Endothelial cell of umbilical vein (primary cell): Measurements from ENCODE around the gene THEM4. TPM values are rescaled to one million over a fixed set of nuclear protein-coding genes. Genes with fewer than 3 reads are reported as not detected.

Experiments used
- BruUV-seq: library from RNA; stranded (reverse); fragments of 400-500 nt; replicated peaks from 2 replicates; lab custom pipeline; 2021; lab: Mats Ljungman, UMichigan
- CTCF ChIA-PET: fragments of 300-600, 350-600 bp; sonication (Branson Sonifier 250); formaldehyde crosslinking; loops from one replicate; lab custom pipeline; 2021; ENCODE audit warnings: antibody characterized with exemption, inconsistent platforms; lab: Charles Lee
- POLR2A ChIA-PET: fragments of 300-600, 350-600 bp; sonication (Branson Sonifier 250); formaldehyde crosslinking; loops from one replicate; lab custom pipeline; 2021; ENCODE audit warnings: antibody characterized with exemption, inconsistent platforms; lab: Charles Lee
- DNase-seq: peaks from one replicate; pipeline ENCODE4 v3.0.0-alpha.2; 2011; ENCODE audit warnings: low read depth, low spot score
- FAIRE-seq: peaks from 2 replicates; lab custom pipeline; 2011; peaks lifted over from hg19 to GRCh38; lab: Jason Lieb, UNC
- H2AFZ ChIP-seq: 2 replicates; pipeline ENCODE4 v1.6.0; 2012; ENCODE audit warnings: low read depth, low read length, control low read depth, inconsistent platforms
- H3K27ac ChIP-seq: 2 replicates; pipeline ENCODE4 v1.5.1; 2011; ENCODE audit warnings: low read depth, mild to moderate bottlenecking, control low read depth, low read length, moderate library complexity; ENCODE audit not compliant: insufficient read depth
- H3K27me3 ChIP-seq, 2 experiments: 2 replicates each; pipeline versions ENCODE4 v1.6.0 to v1.6.1; 2011; ENCODE audit warnings: low read length in 2 of 2, mixed read lengths in 1 of 2; ENCODE audit not compliant: control insufficient read depth in 2 of 2, insufficient read depth in 2 of 2
- H3K36me3 ChIP-seq, 2 experiments: 2 replicates in 1 of 2; 3 replicates in 1 of 2; pipeline ENCODE4 v1.5.1; 2011; ENCODE audit warnings: low read length in 2 of 2, mild to moderate bottlenecking in 1 of 2, moderate library complexity in 1 of 2; ENCODE audit not compliant: control insufficient read depth in 2 of 2, insufficient read depth in 2 of 2; ENCODE audit errors: extremely low read depth in 1 of 2
- H3K4me1 ChIP-seq: 3 replicates; pipeline ENCODE4 v1.5.1; 2011; ENCODE audit warnings: mild to moderate bottlenecking, low read length; ENCODE audit not compliant: control insufficient read depth, insufficient read depth; ENCODE audit errors: extremely low read depth
- H3K4me2 ChIP-seq: 2 replicates; pipeline ENCODE4 v1.6.1; 2011; ENCODE audit warnings: low read length, control low read depth, mixed read lengths; ENCODE audit not compliant: insufficient read depth
- H3K4me3 ChIP-seq, 3 experiments: fragments of 200-600 bp in 1 of 3; sonication (generic), shearing (Covaris generic) in 1 of 3; replicated peaks in 1 of 3; 2 replicates each; pipeline ENCODE4 v1.5.1; 2011 to 2016; ENCODE audit warnings: control low read depth in 3 of 3, low read length in 3 of 3, mild to moderate bottlenecking in 2 of 3, inconsistent platforms in 1 of 3, low read depth in 1 of 3, moderate library complexity in 1 of 3; ENCODE audit not compliant: insufficient read depth in 1 of 3
- H3K79me2 ChIP-seq: 2 replicates; pipeline ENCODE4 v1.6.0; 2012; ENCODE audit warnings: low read length, inconsistent platforms; ENCODE audit not compliant: control insufficient read depth, insufficient read depth
- H3K9ac ChIP-seq: replicated peaks from 2 replicates; pipeline ENCODE3; 2011; ENCODE audit warnings: low read length, control low read depth; ENCODE audit not compliant: insufficient read depth; ENCODE audit errors: extremely low read depth
- H3K9me1 ChIP-seq: replicated peaks from 3 replicates; pipeline ENCODE4 v1.6.0; 2011; ENCODE audit warnings: mild to moderate bottlenecking, low read length; ENCODE audit not compliant: control insufficient read depth, insufficient read depth; ENCODE audit errors: extremely low read depth
- H3K9me3 ChIP-seq: replicated peaks from 2 replicates; pipeline ENCODE4 v1.5.1; 2012; ENCODE audit warnings: low read length, inconsistent platforms; ENCODE audit not compliant: control insufficient read depth, insufficient read depth
- H4K20me1 ChIP-seq: replicated peaks from 2 replicates; pipeline ENCODE3; 2011; ENCODE audit warnings: mild to moderate bottlenecking, low read length; ENCODE audit not compliant: control insufficient read depth, insufficient read depth; ENCODE audit errors: extremely low read depth
- CTCF ChIP-seq, 2 donors: IDR thresholded peaks; 1 replicate in 1 of 2; 2 replicates in 1 of 2; pipeline ENCODE4 v1.5.1; 2011; ENCODE audit warnings: low read length in 2 of 2, mild to moderate bottlenecking in 2 of 2, moderate library complexity in 2 of 2, control low read depth in 1 of 2, inconsistent platforms in 1 of 2, low read depth in 1 of 2; ENCODE audit not compliant: insufficient read depth in 1 of 2; ENCODE audit errors: extremely low read depth in 1 of 2
- EZH2 ChIP-seq: IDR thresholded peaks from 2 replicates; pipeline ENCODE4 v1.6.1; 2012; ENCODE audit warnings: borderline replicate concordance, low read depth, mild to moderate bottlenecking, moderate library complexity, low read length, inconsistent platforms; ENCODE audit not compliant: severe bottlenecking
- FOS ChIP-seq: IDR thresholded peaks from 2 replicates; pipeline ENCODE4 v1.6.1; 2011; ENCODE audit warnings: mild to moderate bottlenecking, low read length, moderate library complexity, borderline replicate concordance; ENCODE audit not compliant: insufficient read depth
- GATA2 ChIP-seq: IDR thresholded peaks from 2 replicates; pipeline ENCODE4 v1.7.0; 2011; ENCODE audit warnings: low read depth, mild to moderate bottlenecking, moderate library complexity, mixed read lengths, low read length; ENCODE audit not compliant: insufficient read length, insufficient read depth
- JUN ChIP-seq: IDR thresholded peaks from 2 replicates; pipeline ENCODE4 v1.6.1; 2011; ENCODE audit warnings: borderline replicate concordance, low read depth; ENCODE audit not compliant: insufficient read length, insufficient read depth
- MAX ChIP-seq: IDR thresholded peaks from 2 replicates; pipeline ENCODE4 v1.6.1; 2011; ENCODE audit not compliant: insufficient read depth, insufficient read length
- MYC ChIP-seq: IDR thresholded peaks from one replicate; pipeline ENCODE4 v1.6.1; 2011; ENCODE audit warnings: mild to moderate bottlenecking, low read depth, low read length
- POLR2A ChIP-seq: IDR thresholded peaks from 2 replicates; pipeline ENCODE4 v1.6.1; 2012; ENCODE audit warnings: low read depth, mild to moderate bottlenecking, control low read depth, low read length
- POLR2AphosphoS5 ChIP-seq: IDR thresholded peaks from 2 replicates; pipeline ENCODE4 v1.6.1; 2012; ENCODE audit warnings: low read depth, mild to moderate bottlenecking, control low read depth, low read length, moderate library complexity; ENCODE audit not compliant: insufficient read depth
- dilution Hi-C: fragments of 300-500 bp; cut with MboI; formaldehyde crosslinking; loops from one replicate; pipeline ENCODE4 v1.15.0; 2019; ENCODE audit warnings: low sequenced_read_pairs; ENCODE audit not compliant: extremely low pct_ligation_motif_present
- intact Hi-C: fragments of 100-400 bp; cut with micrococcal nuclease; formaldehyde crosslinking; loops from one replicate; pipeline ENCODE4 v1.10.0; 2022
- polyA plus RNA-seq, 4 experiments: library from polyadenylated mRNA; depleted of rRNA in 3 of 4; stranded (reverse) in 3 of 4; unstranded in 1 of 4; fragments of >200 nt; gene quantifications; 2 replicates each; pipeline versions ENCODE4 v1.2.1 to v1.2.3, GENCODE V29; 2011 to 2012; ENCODE audit warnings: missing spikeins in 1 of 4
- total RNA-seq: library from RNA; stranded (reverse); gene quantifications from 2 replicates; pipeline ENCODE4 v1.2.3, GENCODE V29; 2021

THEM4 gene
- total and polyA plus RNA-seq, 2 donors (not counting 3 experiments of a cell fraction or from before 2014, with no cell fraction given): 22.3 to 24.9 TPM

- Histone ChIP-seq H3K9ac (no peak overlapping the region), H3K36me3 (no peaks in the 10 kb centered on the region), H3K4me3 (no peak overlapping the region), H3K79me2 (no peaks in the 10 kb centered on the region), H3K9me3 (no peaks in the 10 kb centered on the region), H3K4me2 (no peak overlapping the region), H3K27ac (no peak overlapping the region), H3K9me1 (no peaks in the 10 kb centered on the region), H2AFZ (no peak overlapping the region), H3K4me1 (peaks cover 16% of the 10 kb centered on the region), H3K27me3 (no peaks in the 10 kb centered on the region), H4K20me1 (no peaks in the 10 kb centered on the region)
- CTCF ChIA-PET: no interaction called here
- FAIRE-seq (no peak), DNase-seq (no peak)
- POLR2A ChIA-PET: no interaction called here
- dilution Hi-C loops: no loop called here
- TF ChIP-seq CTCF (IDR thresholded peaks at IDR 0.05; ENCODE audit: extremely low read depth in 1 of 2, insufficient read depth in 1 of 2, low read depth in 1 of 2, low read length in 2 of 2) (no peak), EZH2 (no peak), POLR2AphosphoS5 (no peak), MYC (no peak)
- intact Hi-C loops: no loop called here
- no TSS peak for BruUV-seq
Observed at GRCh38 chr1:151864411-151864810, 44.9 kb downstream of the THEM4 start.

GRCh38 chr1:151862604-151863003 is 46.7 kb downstream of the THEM4 start:
- intact Hi-C loops (no loop called here), dilution Hi-C loops (no loop called here)
- Histone ChIP-seq H4K20me1 (no peaks in the 10 kb centered on the region), H3K9me3 (no peaks in the 10 kb centered on the region), H3K9ac (no peak overlapping the region), H2AFZ (no peak overlapping the region), H3K9me1 (no peaks in the 10 kb centered on the region), H3K36me3 (no peaks in the 10 kb centered on the region), H3K27ac (no peak overlapping the region), H3K4me2 (no peak overlapping the region), H3K27me3 (no peaks in the 10 kb centered on the region), H3K4me1 (peaks cover 10% of the 10 kb centered on the region), H3K4me3 (no peak overlapping the region), H3K79me2 (no peaks in the 10 kb centered on the region)
- BruUV-seq: no TSS peak
- no peak for FAIRE-seq
- CTCF ChIA-PET: no interaction called here
- no peak for TF ChIP-seq JUN
- TF ChIP-seq MYC: no peak
- TF ChIP-seq MAX: no peak
- no peak for TF ChIP-seq FOS
- TF ChIP-seq POLR2A: no peak
- TF ChIP-seq GATA2: no peak
- TF ChIP-seq POLR2AphosphoS5: no peak
- no peak for TF ChIP-seq EZH2
- no peak for DNase-seq
- POLR2A ChIA-PET: no interaction called here
